ENCODE results near the gene TPRX2.
"Not testable (repeated sequence)": the region's sequence is repeated elsewhere in the genome, so short reads cannot be mapped to it uniquely, and the experiment has no call there.

Gene TPRX2

GRCh38 chr19:47858646-47859285 lies at the start of gene TPRX2:
Gene TPRX2 (plus strand): TSS chr19:47859235. CDS start chr19:47859247, 12 bp downstream.
- DNase-seq, result not testable (repeated sequence)

GRCh38 chr19:47813304-47813994 lies 45.6 kb upstream of the TPRX2 start:
- no peak for DNase-seq

DNA sequence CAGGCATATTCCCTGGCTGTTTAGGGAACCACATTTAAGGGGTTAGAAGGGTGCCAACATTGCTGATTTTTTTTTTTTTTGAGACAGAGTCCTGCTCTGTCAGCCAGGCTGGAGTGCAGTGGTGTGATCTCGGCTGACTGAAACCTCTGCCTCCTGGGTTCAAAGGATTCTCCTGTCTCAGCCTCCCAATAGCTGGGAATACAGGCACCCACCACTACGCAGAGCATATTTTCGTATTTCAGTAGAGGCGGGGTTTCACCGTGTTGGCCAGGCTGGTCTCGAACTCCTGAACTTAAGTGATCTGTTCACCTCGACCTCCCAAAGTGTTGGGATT lies 45.1 kb upstream of the TPRX2 start:
- no peak for DNase-seq

GRCh38 chr19:47816270-47816669 lies 42.8 kb upstream of the TPRX2 start:
- DNase-seq, result not testable (repeated sequence)

DNA sequence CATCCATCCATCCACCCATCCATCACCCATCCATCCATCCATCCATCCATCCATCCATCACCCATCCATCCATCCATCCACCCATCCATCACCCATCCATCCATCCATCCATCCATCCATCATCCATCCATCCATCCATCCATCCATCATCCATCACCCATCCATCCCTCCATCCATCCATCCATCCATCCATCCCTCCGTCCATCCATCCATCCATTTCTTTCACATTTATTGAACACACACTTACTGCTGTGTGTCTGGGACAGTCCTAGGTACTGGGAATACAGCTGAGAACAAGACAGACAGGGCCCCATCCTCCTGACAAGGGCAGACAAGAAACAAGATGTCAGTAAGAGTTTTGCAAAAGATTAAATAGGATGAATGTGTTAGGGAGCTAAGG lies 40.8 kb upstream of the TPRX2 start:
- not testable (repeated sequence) for DNase-seq

DNA sequence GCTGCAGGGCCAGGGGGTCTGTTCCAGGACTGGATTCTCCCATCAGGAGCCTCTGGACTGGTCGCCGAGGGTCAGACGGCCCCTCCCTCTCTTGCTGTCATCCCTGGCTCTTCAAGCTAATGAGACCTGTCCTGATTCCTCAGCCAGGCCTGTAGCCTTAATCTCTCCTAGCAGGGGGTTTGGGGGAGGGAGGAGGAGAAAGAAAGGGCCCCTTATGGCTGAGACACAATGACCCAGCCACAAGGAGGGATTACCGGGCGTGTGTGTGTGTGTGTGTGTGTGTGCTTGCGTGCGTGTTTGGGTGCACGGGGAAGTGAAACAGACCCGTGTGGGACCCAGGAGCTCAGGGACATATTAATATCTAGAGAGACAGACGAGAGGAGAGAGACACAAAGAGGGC lies 39.2 kb upstream of the TPRX2 start:
- no peak for DNase-seq

DNA sequence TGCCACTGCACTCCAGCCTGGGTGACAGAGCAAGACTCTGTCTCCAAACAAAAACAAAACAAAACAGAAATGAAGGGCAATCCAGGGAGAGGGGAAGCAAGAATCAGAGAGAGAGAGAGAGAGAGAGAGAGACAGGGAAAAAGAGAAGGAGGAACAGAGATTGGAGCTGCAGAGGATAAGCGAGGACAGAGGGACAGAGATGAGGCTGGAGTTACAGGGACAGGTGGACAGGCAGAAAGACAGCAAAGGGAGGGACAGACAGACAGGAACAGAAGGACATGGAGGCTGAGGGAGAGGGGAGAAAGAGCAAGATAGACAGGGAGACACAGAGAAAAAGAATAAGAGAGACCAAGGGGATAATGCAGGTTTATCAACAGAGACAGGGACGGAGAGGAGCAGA lies 38.6 kb upstream of the TPRX2 start:
- no peak for DNase-seq

DNA sequence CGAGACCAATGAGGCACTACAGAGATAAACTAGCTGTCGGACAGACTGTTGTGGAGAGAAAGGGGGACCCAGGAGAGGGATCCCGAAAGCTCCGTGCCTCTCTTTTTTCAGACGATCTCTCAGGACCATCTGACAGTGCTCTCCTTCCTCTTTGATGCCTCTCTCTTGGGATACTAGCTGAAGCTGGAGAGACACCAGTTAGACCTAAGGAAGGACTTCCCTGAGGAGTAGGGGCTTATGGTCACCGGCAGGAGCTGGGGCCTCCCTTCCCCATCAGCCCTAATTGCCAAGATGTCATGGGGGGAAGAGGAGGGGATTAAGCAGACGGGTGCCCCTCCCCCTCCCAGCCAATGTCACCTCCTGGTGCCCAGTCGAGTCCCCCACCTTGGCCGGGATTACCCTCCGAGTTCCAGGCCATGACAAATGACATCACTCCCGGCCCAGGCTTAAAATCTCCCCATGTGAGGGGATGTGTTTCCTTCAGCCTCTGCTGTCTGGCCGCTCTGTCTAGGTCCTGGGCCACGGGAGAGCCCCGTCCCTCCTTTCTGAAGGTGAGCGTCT lies 37.5 kb upstream of the TPRX2 start, which contains the start of gene CRX:
CRX (plus strand) TSS at position 478 of the 561 bp plus-strand sequence. CDS start 12,507 bp downstream, outside the sequence.
- DNase-seq, result no peak

DNA sequence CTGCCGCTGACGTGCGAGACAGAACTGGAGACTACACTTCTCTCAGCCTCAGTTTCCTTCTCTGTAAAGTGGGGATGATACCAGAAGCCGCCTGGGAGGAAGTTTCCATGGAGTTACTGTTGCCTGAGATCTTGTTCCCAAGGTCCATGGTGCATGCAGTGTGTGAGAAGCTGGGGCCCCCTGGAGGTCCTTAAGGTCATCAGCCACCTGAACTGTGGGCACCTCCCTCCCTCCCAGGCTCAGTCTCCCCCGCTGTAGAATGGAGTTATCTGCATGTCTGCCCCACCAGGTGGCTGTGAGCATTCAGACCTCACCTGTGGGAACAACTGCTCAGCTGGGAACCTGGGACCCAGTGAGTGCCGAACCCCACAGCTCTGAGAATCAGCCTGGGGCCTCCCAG lies 34.6 kb upstream of the TPRX2 start:
- no peak for DNase-seq

- DNase-seq, result no peak
These were observed 32.2 kb upstream of the TPRX2 start for GRCh38 chr19:47826800-47827199.

DNA sequence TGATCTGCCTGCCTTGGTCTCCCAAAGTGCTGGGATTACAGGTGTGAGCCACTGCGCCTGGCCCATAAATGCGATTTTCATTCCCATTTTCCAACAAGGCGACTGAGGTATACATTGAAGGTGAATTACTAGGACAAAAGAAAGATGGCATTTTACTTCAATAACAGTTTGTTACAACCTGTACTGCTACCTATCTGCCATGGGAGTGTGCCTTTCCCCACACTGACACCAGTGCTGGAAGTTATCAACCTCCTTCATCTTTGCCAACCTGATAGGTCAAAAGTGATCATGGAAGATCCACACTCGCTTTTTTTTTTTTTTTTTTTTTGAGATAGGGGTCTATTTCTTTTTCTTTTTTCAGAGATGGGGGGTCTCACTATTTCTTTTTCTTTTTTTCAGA lies 26.3 kb upstream of the TPRX2 start:
- DNase-seq, result no peak

DNA sequence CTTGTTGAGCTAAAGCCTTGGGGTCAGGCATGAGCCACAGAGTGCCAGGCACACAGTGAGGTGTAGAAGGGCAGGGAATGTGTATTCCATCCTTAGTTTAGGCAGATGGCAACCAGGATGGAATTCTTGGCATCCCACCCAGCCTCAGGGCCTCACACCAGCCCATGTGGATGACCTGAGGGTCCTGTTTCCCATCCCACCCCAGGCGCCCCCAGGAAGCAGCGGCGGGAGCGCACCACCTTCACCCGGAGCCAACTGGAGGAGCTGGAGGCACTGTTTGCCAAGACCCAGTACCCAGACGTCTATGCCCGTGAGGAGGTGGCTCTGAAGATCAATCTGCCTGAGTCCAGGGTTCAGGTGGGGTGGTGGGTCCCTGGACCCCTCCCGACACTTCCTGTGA lies 23.0 kb upstream of the TPRX2 start:
- DNase-seq, result no peak

DNA sequence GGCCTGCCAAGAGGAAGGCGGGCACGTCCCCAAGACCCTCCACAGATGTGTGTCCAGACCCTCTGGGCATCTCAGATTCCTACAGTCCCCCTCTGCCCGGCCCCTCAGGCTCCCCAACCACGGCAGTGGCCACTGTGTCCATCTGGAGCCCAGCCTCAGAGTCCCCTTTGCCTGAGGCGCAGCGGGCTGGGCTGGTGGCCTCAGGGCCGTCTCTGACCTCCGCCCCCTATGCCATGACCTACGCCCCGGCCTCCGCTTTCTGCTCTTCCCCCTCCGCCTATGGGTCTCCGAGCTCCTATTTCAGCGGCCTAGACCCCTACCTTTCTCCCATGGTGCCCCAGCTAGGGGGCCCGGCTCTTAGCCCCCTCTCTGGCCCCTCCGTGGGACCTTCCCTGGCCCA lies 19.6 kb upstream of the TPRX2 start:
- no peak for DNase-seq

- no peak for DNase-seq
These were observed 19.1 kb upstream of the TPRX2 start for GRCh38 chr19:47839913-47840312.

GRCh38 chr19:47842941-47843340 lies 16.1 kb upstream of the TPRX2 start:
- no peak for DNase-seq

GRCh38 chr19:47848425-47848822 lies 10.6 kb upstream of the TPRX2 start:
- DNase-seq, result no peak

DNA sequence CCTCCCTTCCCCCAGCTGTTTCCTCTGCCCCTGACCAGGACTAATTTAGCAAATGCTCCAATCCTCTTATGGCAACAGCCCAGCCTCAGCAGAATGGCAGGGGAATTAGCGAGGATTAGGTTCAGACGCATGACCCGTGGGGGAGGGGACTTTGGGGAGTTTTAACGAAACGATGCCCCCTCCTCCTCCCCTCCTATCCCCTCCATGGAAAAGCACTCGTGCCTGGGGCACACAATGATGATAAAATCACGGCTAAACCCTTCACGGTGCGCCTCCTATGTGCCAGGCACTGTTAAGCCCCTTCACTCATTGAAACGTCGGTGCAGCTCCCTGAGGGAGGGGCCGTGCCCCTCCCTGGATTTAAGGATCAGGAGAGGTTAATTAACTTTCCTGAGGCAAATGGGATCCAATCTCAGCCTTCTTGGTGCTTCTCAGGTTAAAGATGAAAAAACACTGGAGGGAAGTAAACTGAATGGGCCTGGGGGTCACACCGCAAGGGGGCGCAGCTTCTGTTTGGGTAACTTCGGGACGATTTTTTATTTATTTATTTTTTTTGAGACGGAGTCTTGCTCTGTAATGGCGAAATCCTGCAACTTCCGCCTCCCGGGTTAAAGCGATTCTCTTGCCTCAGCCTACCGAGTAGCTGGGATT lies 10.1 kb upstream of the TPRX2 start:
- DNase-seq, result no peak

DNA sequence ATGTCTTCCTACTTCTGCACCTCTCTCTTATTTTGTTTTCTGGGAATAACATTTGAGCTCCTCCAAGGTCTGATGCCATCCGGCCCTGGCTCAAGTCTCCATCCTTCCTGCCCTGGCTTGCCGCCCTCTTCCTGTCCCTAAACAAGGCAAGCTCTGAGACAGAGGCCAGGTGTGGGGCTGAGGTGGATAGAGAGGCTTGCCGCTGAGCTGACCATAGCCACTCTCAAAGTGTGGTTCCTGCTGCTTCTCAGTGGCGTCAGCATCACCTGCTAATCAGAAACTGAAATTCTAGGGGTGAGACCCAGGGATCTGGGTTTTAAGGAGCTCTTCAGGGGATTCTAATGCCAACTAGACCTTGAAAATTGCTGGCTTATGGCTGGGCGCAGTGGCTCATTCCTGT lies 6.0 kb upstream of the TPRX2 start:
- DNase-seq, result no peak

GRCh38 chr19:47854459-47854858 lies 4.6 kb upstream of the TPRX2 start:
- no peak for DNase-seq

- DNase-seq, result not testable (repeated sequence)
These were observed 804 bp upstream of the TPRX2 start for GRCh38 chr19:47858231-47858630.

GRCh38 chr19:47859838-47860237 lies 803 bp downstream of the TPRX2 start:
- DNase-seq, result not testable (repeated sequence)

DNA sequence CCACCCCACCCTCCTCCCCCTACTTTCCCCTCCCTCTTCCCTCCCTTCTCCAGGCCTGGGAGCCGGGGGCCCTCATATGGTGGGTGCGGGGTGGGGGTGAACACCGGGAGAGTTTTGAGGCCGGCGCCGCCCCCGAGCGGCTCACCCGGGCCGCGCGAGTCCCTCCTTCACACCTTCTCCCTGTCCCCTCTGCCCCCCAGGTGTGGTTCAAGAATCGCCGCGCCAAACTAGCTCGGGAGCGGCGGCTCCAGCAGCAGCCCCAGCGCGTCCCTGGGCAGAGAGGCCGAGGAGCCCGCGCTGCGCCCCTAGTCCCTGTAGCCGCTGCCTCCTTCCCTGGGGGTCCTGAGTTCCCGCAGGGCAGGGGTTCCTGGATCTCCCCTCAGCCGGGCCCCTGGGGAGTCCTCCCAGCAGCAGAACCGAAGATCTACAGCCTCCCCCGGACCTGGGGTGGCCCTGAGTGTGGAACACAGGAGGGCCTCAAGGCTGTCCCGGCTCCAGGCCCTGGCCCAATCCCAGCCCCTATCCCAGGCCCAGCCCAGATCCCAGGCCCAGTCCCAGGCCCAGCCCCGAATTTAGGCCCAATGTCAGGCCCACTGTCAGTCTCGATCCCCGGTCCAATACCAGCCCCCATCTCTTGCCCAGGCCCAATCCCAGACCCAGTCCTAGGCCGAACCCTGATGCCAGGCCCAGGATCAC lies 1.7 kb downstream of the TPRX2 start:
- no peak for DNase-seq

- no peak for DNase-seq
These were observed 2.6 kb downstream of the TPRX2 start for GRCh38 chr19:47861630-47862029.
